GM19035 (cell line): ENCODE data around the gene SMG1.
"Not testable (repeated sequence)": the region's sequence is repeated elsewhere in the genome, so short reads cannot be mapped to it uniquely, and the experiment has no call there.

Experiments used
- ATAC-seq: cut with Tn5 transposase; IDR thresholded peaks from one replicate; pipeline ENCODE4 v1.9.1; 2021; ENCODE audit not compliant: unreplicated experiment

The SMG1 gene

GRCh38 chr16:18801145-18801972, 124.8 kb downstream of the SMG1 start, which contains the start of gene ARL6IP1:
Gene ARL6IP1 (minus strand): TSS chr16:18801549. CDS start chr16:18801466, 83 bp downstream.
- ATAC-seq, result peak; percentile 91

GRCh38 chr16:18800775-18801144, 125.4 kb downstream of the SMG1 start:
- ATAC-seq, result no peak

GRCh38 chr16:18800293-18800692, 125.9 kb downstream of the SMG1 start:
- ATAC-seq, result no peak

- ATAC-seq, result no peak
These were observed 126.7 kb downstream of the SMG1 start for GRCh38 chr16:18799500-18799899.

GRCh38 chr16:18797746-18798145, 128.5 kb downstream of the SMG1 start:
- no peak for ATAC-seq

- no peak for ATAC-seq
These were observed 129.8 kb downstream of the SMG1 start for GRCh38 chr16:18796377-18796776.

GRCh38 chr16:18792836-18793433, 133.3 kb downstream of the SMG1 start:
- no peak for ATAC-seq

- peak; percentile 85 for ATAC-seq
These were observed 136.1 kb downstream of the SMG1 start, which contains the start of gene RPS15A for GRCh38 chr16:18789850-18790706. Gene RPS15A (minus strand): TSS chr16:18790334. CDS start chr16:18789113, 1,221 bp downstream.

GRCh38 chr16:18789515-18789849, 136.7 kb downstream of the SMG1 start:
- ATAC-seq, result no peak

GRCh38 chr16:18788828-18789514, 137.2 kb downstream of the SMG1 start:
- ATAC-seq, result no peak

- no peak for ATAC-seq
These were observed 141.1 kb downstream of the SMG1 start for GRCh38 chr16:18784917-18785623.

- ATAC-seq, result no peak
These were observed 142.5 kb downstream of the SMG1 start for GRCh38 chr16:18783430-18784341.

- ATAC-seq, result no peak
These were observed 143.3 kb downstream of the SMG1 start for GRCh38 chr16:18782697-18783429.

- ATAC-seq, result not testable (repeated sequence)
These were observed 145.0 kb downstream of the SMG1 start for GRCh38 chr16:18781232-18781631.

- not testable (repeated sequence) for ATAC-seq
These were observed 145.7 kb downstream of the SMG1 start for GRCh38 chr16:18780460-18781026.

GRCh38 chr16:18777664-18778063, 148.5 kb downstream of the SMG1 start:
- not testable (repeated sequence) for ATAC-seq

- ATAC-seq, result not testable (repeated sequence)
These were observed 149.9 kb downstream of the SMG1 start for GRCh38 chr16:18776334-18776733.

GRCh38 chr16:18774651-18775050, 151.6 kb downstream of the SMG1 start:
- ATAC-seq, result not testable (repeated sequence)
